H1 (cell line): Measurements from ENCODE around the gene ZNF106. TPM values are rescaled to one million over a fixed set of nuclear protein-coding genes. Genes with fewer than 3 reads are reported as not detected.

Source experiments
- CTCF ChIA-PET: fragments of 300-600 bp; sonication (Branson Sonifier 250); formaldehyde crosslinking; loops from one replicate; lab custom pipeline; 2021; ENCODE audit not compliant: partially characterized antibody; lab: Charles Lee
- POLR2A ChIA-PET: fragments of 300-600 bp; sonication (Branson Sonifier 250); formaldehyde crosslinking; loops from one replicate; lab custom pipeline; 2021; ENCODE audit warnings: inconsistent platforms; ENCODE audit not compliant: partially characterized antibody; lab: Charles Lee
- DNase-seq, 2 experiments: peaks; one replicate each; pipeline versions ENCODE4 v3.0.0 to v3.0.0-alpha.2; 2010 to 2022; ENCODE audit warnings: low spot score in 2 of 2, low read depth in 1 of 2, mixed read lengths in 1 of 2
- FAIRE-seq: peaks from 2 replicates; lab custom pipeline; 2011; peaks lifted over from hg19 to GRCh38; lab: Jason Lieb, UNC
- H2AFZ ChIP-seq: 2 replicates; pipeline ENCODE4 v1.8.1; 2012; ENCODE audit warnings: low read length, inconsistent platforms
- H2AK5ac ChIP-seq: 2 replicates; pipeline ENCODE4 v1.6.1; 2013; ENCODE audit warnings: low read depth, low read length
- H2BK120ac ChIP-seq: replicated peaks from 2 replicates; pipeline ENCODE3; 2013; ENCODE audit warnings: low read depth, low read length, inconsistent platforms
- H2BK12ac ChIP-seq: 2 replicates; pipeline ENCODE4 v1.6.1; 2013; ENCODE audit warnings: low read depth, low read length
- H2BK15ac ChIP-seq: 2 replicates; pipeline ENCODE4 v1.6.1; 2013; ENCODE audit warnings: low read length
- H2BK20ac ChIP-seq: 2 replicates; pipeline ENCODE4 v1.6.1; 2013; ENCODE audit warnings: low read length
- H2BK5ac ChIP-seq: 2 replicates; pipeline ENCODE4 v1.6.1; 2013; ENCODE audit warnings: low read depth, low read length
- H3K14ac ChIP-seq: 2 replicates; pipeline ENCODE4 v1.6.1; 2013; ENCODE audit warnings: inconsistent platforms; ENCODE audit not compliant: insufficient read length
- H3K18ac ChIP-seq: 2 replicates; pipeline ENCODE4 v1.6.1; 2013; ENCODE audit warnings: low read length; ENCODE audit errors: extremely low read depth
- H3K23ac ChIP-seq: 2 replicates; pipeline ENCODE4 v1.6.1; 2013; ENCODE audit warnings: inconsistent platforms; ENCODE audit not compliant: insufficient read length
- H3K23me2 ChIP-seq: 2 replicates; pipeline ENCODE4 v1.6.1; 2013; ENCODE audit warnings: low read depth, low read length
- H3K27ac ChIP-seq: 2 replicates; pipeline ENCODE4 v1.6.1; 2011; ENCODE audit warnings: low read depth, low read length, inconsistent platforms
- H3K27me3 ChIP-seq, 4 experiments: replicated peaks in 1 of 4; 1 replicate in 1 of 4; 2 replicates in 3 of 4; pipeline versions ENCODE4 v1.6.1 to v1.8.1; 2011 to 2013; ENCODE audit warnings: low read length in 3 of 4, mild to moderate bottlenecking in 3 of 4, inconsistent platforms in 2 of 4, mixed read lengths in 2 of 4, moderate library complexity in 1 of 4; ENCODE audit not compliant: control insufficient read depth in 3 of 4, insufficient read depth in 3 of 4; ENCODE audit errors: extremely low read depth in 1 of 4
- H3K36me3 ChIP-seq, 4 experiments: 2 replicates each; pipeline versions ENCODE4 v1.6.1 to v1.8.1; 2011 to 2013; ENCODE audit warnings: mild to moderate bottlenecking in 4 of 4, low read length in 3 of 4, moderate library complexity in 2 of 4, control low read depth in 1 of 4, inconsistent platforms in 1 of 4; ENCODE audit not compliant: insufficient read depth in 4 of 4, control insufficient read depth in 2 of 4
- H3K4ac ChIP-seq: replicated peaks from 2 replicates; pipeline ENCODE3; 2013; ENCODE audit warnings: low read length, low read depth, mixed read lengths, inconsistent platforms; ENCODE audit not compliant: insufficient read length
- H3K4me1 ChIP-seq, 4 experiments: replicated peaks in 1 of 4; 1 replicate in 1 of 4; 2 replicates in 3 of 4; pipeline versions ENCODE4 v1.6.1 to v1.8.1; 2011 to 2013; ENCODE audit warnings: low read length in 3 of 4, inconsistent platforms in 2 of 4, mixed read lengths in 1 of 4; ENCODE audit not compliant: insufficient read depth in 4 of 4, control insufficient read depth in 3 of 4
- H3K4me2 ChIP-seq, 2 experiments: 2 replicates each; pipeline versions ENCODE4 v1.6.1 to v1.8.1; 2011 to 2013; ENCODE audit warnings: low read depth in 2 of 2, low read length in 2 of 2, control low read depth in 1 of 2, inconsistent platforms in 1 of 2, mild to moderate bottlenecking in 1 of 2; ENCODE audit not compliant: insufficient read depth in 1 of 2
- H3K4me3 ChIP-seq, 4 experiments: fragments of 200-600, 300-600 bp in 1 of 4; sonication (generic), shearing (Covaris generic), sonication (Bioruptor Twin) in 1 of 4; 2 replicates each; pipeline versions ENCODE4 v1.5.1 to v1.8.1; 2011 to 2016; ENCODE audit warnings: low read length in 4 of 4, low read depth in 3 of 4, control low read depth in 2 of 4, inconsistent platforms in 2 of 4, mild to moderate bottlenecking in 2 of 4, mixed read lengths in 1 of 4, moderate library complexity in 1 of 4; ENCODE audit not compliant: insufficient read depth in 2 of 4; ENCODE audit errors: extremely low read depth in 1 of 4
- H3K56ac ChIP-seq: replicated peaks from 2 replicates; pipeline ENCODE3; 2013; ENCODE audit warnings: low read depth, mild to moderate bottlenecking, mixed read lengths, low read length, inconsistent platforms; ENCODE audit not compliant: insufficient read length
- H3K79me1 ChIP-seq: 2 replicates; pipeline ENCODE4 v1.6.1; 2013; ENCODE audit warnings: low read depth, low read length, control low read depth
- H3K79me2 ChIP-seq, 2 experiments: 2 replicates each; pipeline versions ENCODE4 v1.6.1 to v1.8.1; 2012 to 2013; ENCODE audit warnings: low read length in 2 of 2, mild to moderate bottlenecking in 2 of 2, inconsistent platforms in 1 of 2; ENCODE audit not compliant: insufficient read depth in 2 of 2, control insufficient read depth in 1 of 2
- H3K9ac ChIP-seq, 4 experiments: replicated peaks in 1 of 4; 1 replicate in 1 of 4; 2 replicates in 3 of 4; pipeline versions ENCODE4 v1.6.1 to v1.8.1; 2011 to 2013; ENCODE audit warnings: low read depth in 3 of 4, low read length in 3 of 4, control low read depth in 2 of 4, mild to moderate bottlenecking in 2 of 4, moderate library complexity in 2 of 4, inconsistent platforms in 1 of 4; ENCODE audit errors: extremely low read depth in 1 of 4
- H3K9me3 ChIP-seq, 2 experiments: 2 replicates each; pipeline versions ENCODE4 v1.6.1 to v1.8.1; 2012 to 2013; ENCODE audit warnings: mild to moderate bottlenecking in 2 of 2, moderate library complexity in 2 of 2, control low read depth in 1 of 2, inconsistent platforms in 1 of 2, low read depth in 1 of 2, low read length in 1 of 2, mixed read lengths in 1 of 2; ENCODE audit not compliant: insufficient read depth in 2 of 2
- H4K20me1 ChIP-seq, 2 experiments: replicated peaks in 1 of 2; 2 replicates each; pipeline versions ENCODE3 to v1.8.1; 2011 to 2013; ENCODE audit warnings: inconsistent platforms in 2 of 2, low read length in 2 of 2, mild to moderate bottlenecking in 1 of 2; ENCODE audit not compliant: insufficient read depth in 2 of 2, control insufficient read depth in 1 of 2
- H4K5ac ChIP-seq: 2 replicates; pipeline ENCODE4 v1.6.1; 2013; ENCODE audit warnings: low read length, low read depth, mixed read lengths, inconsistent platforms; ENCODE audit not compliant: insufficient read length
- H4K8ac ChIP-seq: 2 replicates; pipeline ENCODE4 v1.8.0; 2013; ENCODE audit warnings: mild to moderate bottlenecking, moderate library complexity, low read length, inconsistent platforms; ENCODE audit not compliant: insufficient read depth; ENCODE audit errors: extremely low read depth
- H4K91ac ChIP-seq: replicated peaks from 2 replicates; pipeline ENCODE3; 2013; ENCODE audit warnings: low read length, mixed read lengths, inconsistent platforms; ENCODE audit not compliant: insufficient read length
- FOSL1 ChIP-seq: IDR thresholded peaks from 2 replicates; pipeline ENCODE4 v1.6.1; 2011; ENCODE audit warnings: mild to moderate bottlenecking, low read depth, low read length, moderate library complexity; ENCODE audit not compliant: insufficient read depth
- GTF2F1 ChIP-seq: IDR thresholded peaks from 2 replicates; pipeline ENCODE4 v1.6.1; 2012; ENCODE audit warnings: low read depth, low read length, improper control_type of control experiment, borderline replicate concordance
- POLR2AphosphoS5 ChIP-seq: IDR thresholded peaks from 2 replicates; pipeline ENCODE4 v1.6.1; 2011; ENCODE audit warnings: low read depth, low read length
- SP4 ChIP-seq: IDR thresholded peaks from 2 replicates; pipeline ENCODE4 v1.6.1; 2012; ENCODE audit warnings: low read length, inconsistent platforms
- SRF ChIP-seq: IDR thresholded peaks from 2 replicates; pipeline ENCODE4 v1.6.1; 2011; ENCODE audit warnings: mild to moderate bottlenecking, low read depth, low read length, moderate library complexity
- TAF7 ChIP-seq: optimal IDR thresholded peaks from 2 replicates; pipeline ENCODE3; 2011; ENCODE audit warnings: low read depth, mild to moderate bottlenecking, inconsistent platforms, low read length, moderate library complexity, borderline replicate concordance
- WGBS, 2 experiments: shearing (Covaris generic) in 1 of 2; methylation state at CpG; one replicate each; pipeline versions ENCODE4 v1.1.6 to v1.1.7; 2013 to 2015; ENCODE audit warnings: low lambda C conversion rate in 2 of 2, mixed read lengths in 2 of 2, inconsistent platforms in 1 of 2, low coverage in 1 of 2, missing lambda C conversion rate in 1 of 2; ENCODE audit not compliant: insufficient replicate concordance in 2 of 2, insufficient coverage in 1 of 2, insufficient read length in 1 of 2; ENCODE audit errors: extremely low coverage in 1 of 2, missing lambda C conversion rate in 1 of 2; 5-methylcytosine and 5-hydroxymethylcytosine counted together
- polyA plus RNA-seq, 7 experiments: library from polyadenylated mRNA; depleted of rRNA in 3 of 7; stranded (reverse) in 5 of 7; unstranded in 2 of 7; fragments of >200 nt in 5 of 7; fragments of 200-250 nt in 2 of 7; gene quantifications; 1 replicate in 5 of 7; 2 replicates in 1 of 7; 4 replicates in 1 of 7; pipeline versions ENCODE4 v1.2.1 to v1.2.3, GENCODE V29; 2011 to 2013; ENCODE audit warnings: missing spikeins in 2 of 7, mixed read lengths in 2 of 7
- total RNA-seq: library from RNA; stranded (reverse); fragmentation: NEBNext Ultra II Directional; extraction: Animal tissue kit (Norgen Biotek cat#: 25700); gene quantifications from 2 replicates; pipeline ENCODE4 v1.2.1, GENCODE V29; 2021

Gene ZNF106
- total and polyA plus RNA-seq, 2 of the 8 experiments (the other 6 are each of a cell fraction or from before 2014, with no cell fraction given): 18.2 to 62.0 TPM

GRCh38 chr15:42392309-42393024, 98.5 kb downstream of the ZNF106 start:
- DNase-seq: no peak
- H3K36me3 ChIP-seq: no peaks in the 10 kb centered on the region
- no peak overlapping the region for H2AK5ac ChIP-seq
- H3K4me3 ChIP-seq: no peak overlapping the region
- no peaks in the 10 kb centered on the region for H3K4me1 ChIP-seq
- H2BK5ac ChIP-seq: no peak overlapping the region
- no peaks in the 10 kb centered on the region for H3K79me2 ChIP-seq
- no peak overlapping the region for H4K5ac ChIP-seq
- no peaks in the 10 kb centered on the region for H3K23me2 ChIP-seq
- no peak overlapping the region for H2BK20ac ChIP-seq
- H3K9me3 ChIP-seq: no peaks in the 10 kb centered on the region
- H3K27me3 ChIP-seq: no peaks in the 10 kb centered on the region
- no peak overlapping the region for H3K9ac ChIP-seq
- H2AFZ ChIP-seq: no peak overlapping the region
- H3K79me1 ChIP-seq: no peaks in the 10 kb centered on the region
- H3K18ac ChIP-seq: no peak overlapping the region
- H2BK120ac ChIP-seq: no peak overlapping the region
- WGBS, 2 experiments: 91% methylated on average over 11 of the region's 11 CpGs; no CpG with 5 or more reads in 1 of the 2 experiments
- no peak for FAIRE-seq
- H4K91ac ChIP-seq: no peak overlapping the region
- no peak for TF ChIP-seq GTF2F1
- TF ChIP-seq SP4: no peak
- TF ChIP-seq FOSL1: no peak
- no peak for TF ChIP-seq SRF
- TF ChIP-seq TAF7: no peak
- TF ChIP-seq POLR2AphosphoS5: no peak
- ChIA-PET CTCF (interaction anchor here (0.8 to 1.9 kb wide), 3 partner anchors 8 to 15 kb away, joined by 3 to 7 read pairs (median 3); no protein-coding TSS in a partner anchor), POLR2A (interaction anchor here (0.7 kb wide), 1 partner anchor 18 kb away, joined by 3 read pairs; no protein-coding TSS in a partner anchor)
- no peak overlapping the region for H3K56ac ChIP-seq
- no peak overlapping the region for H3K23ac ChIP-seq
- H4K20me1 ChIP-seq: no peaks in the 10 kb centered on the region
- no peak overlapping the region for H2BK15ac ChIP-seq
- H3K4me2 ChIP-seq: no peak overlapping the region
- H2BK12ac ChIP-seq: no peak overlapping the region
- H3K27ac ChIP-seq: no peak overlapping the region
- H3K14ac ChIP-seq: no peak overlapping the region
- H4K8ac ChIP-seq: no peak overlapping the region
- no peak overlapping the region for H3K4ac ChIP-seq
